Measurements from ENCODE around the gene DISC1.
"Not testable (repeated sequence)": the region's sequence is repeated elsewhere in the genome, so short reads cannot be mapped to it uniquely, and the experiment has no call there.

DISC1 gene

DNA sequence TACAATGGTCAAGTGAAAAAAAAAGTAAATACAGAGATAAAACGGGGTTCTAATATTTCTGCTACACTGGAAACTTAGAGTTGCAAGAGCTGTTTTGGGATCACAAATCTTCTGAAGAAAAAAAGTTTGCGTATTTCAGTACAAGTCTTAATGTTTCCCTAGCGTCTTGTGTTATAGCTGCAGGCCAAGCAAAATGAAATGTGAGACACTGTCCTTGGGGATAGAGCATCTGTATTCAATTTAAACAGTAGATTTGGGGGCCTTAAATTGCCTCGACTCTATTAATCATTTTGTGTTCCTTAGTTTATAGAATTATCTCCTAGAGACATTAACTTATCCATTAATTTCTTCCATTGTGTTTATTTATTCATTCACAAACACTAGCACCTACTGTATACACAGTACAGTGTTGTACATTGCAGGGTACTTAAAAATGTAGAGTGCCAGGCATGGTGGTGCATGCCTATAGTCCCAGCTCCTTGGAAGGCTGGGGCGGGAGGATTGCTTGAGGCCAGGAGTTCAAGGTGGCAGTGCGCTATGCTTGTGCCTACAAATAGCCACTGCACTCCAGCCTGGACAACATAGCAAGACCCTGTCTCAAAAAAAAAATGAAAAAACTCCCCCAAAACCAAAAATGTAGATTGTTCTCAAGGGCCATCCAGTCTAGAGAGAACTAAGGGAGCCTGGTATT lies 7.9 kb downstream of the DISC1 start:
- no peaks in the 10 kb centered on the region for H3K27me3 ChIP-seq (ENCODE audit: insufficient read depth, poor library complexity, severe bottlenecking)
- no peak overlapping the region for H3K27ac ChIP-seq (replicated peaks)
- no peak overlapping the region for H3K4me3 ChIP-seq (replicated peaks; ENCODE audit: insufficient read depth, low read length)
- no peak for DNase-seq (ENCODE audit: low read depth in 1 of 2, low spot score in 1 of 2)
- TF ChIP-seq SPI1 (IDR thresholded peaks at IDR 0.05; ENCODE audit: borderline replicate concordance, low read depth) (no peak), GABPA (IDR thresholded peaks at IDR 0.05; ENCODE audit: low read depth) (no peak), REST (IDR thresholded peaks at IDR 0.05; ENCODE audit: insufficient replicate concordance, low read depth) (no peak), CTCF (IDR thresholded peaks at IDR 0.05; ENCODE audit: insufficient read depth, low read length) (no peak), POLR2AphosphoS5 (IDR thresholded peaks at IDR 0.05; ENCODE audit: low read depth) (no peak)

- Histone ChIP-seq H3K27ac (replicated peaks) (no peak overlapping the region), H3K4me3 (replicated peaks; ENCODE audit: insufficient read depth, low read length) (no peak overlapping the region), H3K27me3 (ENCODE audit: insufficient read depth, poor library complexity, severe bottlenecking) (no peaks in the 10 kb centered on the region)
- no peak for DNase-seq (ENCODE audit: low read depth in 1 of 2, low spot score in 1 of 2)
- TF ChIP-seq REST (IDR thresholded peaks at IDR 0.05; ENCODE audit: insufficient replicate concordance, low read depth): no peak
- no peak for TF ChIP-seq POLR2AphosphoS5 (IDR thresholded peaks at IDR 0.05; ENCODE audit: low read depth)
- no peak for TF ChIP-seq CTCF (IDR thresholded peaks at IDR 0.05; ENCODE audit: insufficient read depth, low read length)
- TF ChIP-seq SPI1 (IDR thresholded peaks at IDR 0.05; ENCODE audit: borderline replicate concordance, low read depth): no peak
- TF ChIP-seq GABPA (IDR thresholded peaks at IDR 0.05; ENCODE audit: low read depth): no peak
Observed at GRCh38 chr1:231636157-231636556, 9.6 kb downstream of the DISC1 start.

- not testable (repeated sequence) for H3K4me3 ChIP-seq (replicated peaks; ENCODE audit: insufficient read depth, low read length); H3K27ac ChIP-seq (replicated peaks); DNase-seq (ENCODE audit: low read depth in 1 of 2, low spot score in 1 of 2); H3K27me3 ChIP-seq (ENCODE audit: insufficient read depth, poor library complexity, severe bottlenecking)
Observed at GRCh38 chr1:231636922-231637321, 10.3 kb downstream of the DISC1 start.

DNA sequence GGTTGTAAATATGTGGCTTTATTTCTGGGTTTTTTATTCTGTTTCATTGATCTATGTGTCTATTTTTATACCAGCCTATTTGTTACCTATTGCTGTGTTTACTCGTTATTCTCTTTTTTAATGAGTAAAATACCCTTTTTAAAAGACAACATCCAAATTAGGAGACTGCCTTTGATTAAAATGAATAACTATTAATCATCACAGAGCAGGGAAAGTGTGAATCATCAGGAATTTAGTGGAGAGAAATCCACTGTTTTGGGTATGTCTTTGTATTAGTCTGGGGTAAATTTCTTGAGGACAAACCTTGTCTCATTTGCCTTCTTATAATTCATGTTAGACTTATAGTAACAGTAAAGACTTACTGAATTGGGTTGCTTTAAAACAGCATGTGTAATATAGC lies 12.1 kb downstream of the DISC1 start:
- TF ChIP-seq REST (IDR thresholded peaks at IDR 0.05; ENCODE audit: insufficient replicate concordance, low read depth) (no peak), GABPA (IDR thresholded peaks at IDR 0.05; ENCODE audit: low read depth) (no peak), CTCF (IDR thresholded peaks at IDR 0.05; ENCODE audit: insufficient read depth, low read length) (no peak), POLR2AphosphoS5 (IDR thresholded peaks at IDR 0.05; ENCODE audit: low read depth) (no peak), SPI1 (IDR thresholded peaks at IDR 0.05; ENCODE audit: borderline replicate concordance, low read depth) (no peak)
- Histone ChIP-seq H3K4me3 (replicated peaks; ENCODE audit: insufficient read depth, low read length) (no peak overlapping the region), H3K27me3 (ENCODE audit: insufficient read depth, poor library complexity, severe bottlenecking) (no peaks in the 10 kb centered on the region), H3K27ac (replicated peaks) (no peak overlapping the region)
- DNase-seq (ENCODE audit: low read depth in 1 of 2, low spot score in 1 of 2): no peak

All from HL-60 (cell line).